Breast epithelium (tissue), 3 donors: ENCODE data around the gene RNF138.

ENCODE experiments used
- CTCF ChIP-seq, 3 donors: fragments of 450-650 bp; IDR thresholded peaks; one replicate each; pipeline ENCODE4 v1.5.1; 2016 to 2017; ENCODE audit warnings: antibody characterized with exemption in 3 of 3, mild to moderate bottlenecking in 3 of 3, moderate library complexity in 3 of 3
- POLR2A ChIP-seq: fragments of 450-650 bp; IDR thresholded peaks from one replicate; pipeline ENCODE4 v1.6.1; 2016; ENCODE audit warnings: antibody characterized with exemption, mild to moderate bottlenecking, moderate library complexity
- POLR2AphosphoS5 ChIP-seq, 3 donors: sonication (generic); formaldehyde crosslinking; IDR thresholded peaks; one replicate each; pipeline ENCODE4 v1.6.1; 2017; ENCODE audit warnings: antibody characterized with exemption in 3 of 3

- no peak for TF ChIP-seq CTCF (IDR thresholded peaks at IDR 0.05)
- no peak for TF ChIP-seq POLR2AphosphoS5 (IDR thresholded peaks at IDR 0.05)
- TF ChIP-seq POLR2A = no peak
Measured at GRCh38 chr18:32177530-32177929, 85.9 kb downstream of the RNF138 start.
